Fibroblast of skin of scalp (primary cell): ENCODE measurements around the gene FAM181A.
A peak's percentile ranks its signal among the peaks of the same experiment; 100 is the strongest.

Experiments used
- DNase-seq: peaks from one replicate; pipeline ENCODE4 v3.0.0-alpha.2; 2013

The FAM181A gene

DNA sequence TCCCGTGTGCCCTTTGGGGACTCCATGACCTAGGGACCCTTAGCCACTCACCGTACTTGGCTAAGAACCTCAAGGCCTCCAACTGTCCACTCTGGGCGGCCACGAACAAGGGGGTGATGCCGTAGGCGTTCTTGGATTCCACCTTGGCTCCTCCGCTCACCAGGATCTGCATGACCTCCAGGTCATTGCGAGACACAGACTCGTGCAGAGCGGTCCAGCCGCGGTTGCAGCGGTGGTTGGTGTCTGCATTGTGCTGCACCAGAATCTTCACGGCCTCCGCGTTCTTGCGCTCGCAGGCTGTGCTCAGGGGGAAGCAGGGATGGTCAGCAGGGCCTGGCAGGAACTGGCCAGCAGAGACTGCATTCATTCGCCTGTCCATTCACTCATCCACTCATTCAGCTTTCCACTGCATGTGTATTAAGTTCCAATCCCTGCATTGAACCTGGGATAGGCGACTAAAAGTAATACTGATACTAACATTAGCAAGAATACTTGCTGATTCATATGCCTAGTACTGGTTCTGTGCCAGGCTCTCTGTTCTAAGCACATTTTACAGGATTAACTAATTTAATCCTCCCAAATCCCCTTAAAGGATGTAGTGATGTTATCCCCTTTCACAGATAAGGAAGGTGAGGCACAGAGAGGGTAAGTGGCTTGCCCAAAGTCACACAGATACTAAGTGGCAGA lies 23.9 kb downstream of the FAM181A start:
- no peak for DNase-seq

DNA sequence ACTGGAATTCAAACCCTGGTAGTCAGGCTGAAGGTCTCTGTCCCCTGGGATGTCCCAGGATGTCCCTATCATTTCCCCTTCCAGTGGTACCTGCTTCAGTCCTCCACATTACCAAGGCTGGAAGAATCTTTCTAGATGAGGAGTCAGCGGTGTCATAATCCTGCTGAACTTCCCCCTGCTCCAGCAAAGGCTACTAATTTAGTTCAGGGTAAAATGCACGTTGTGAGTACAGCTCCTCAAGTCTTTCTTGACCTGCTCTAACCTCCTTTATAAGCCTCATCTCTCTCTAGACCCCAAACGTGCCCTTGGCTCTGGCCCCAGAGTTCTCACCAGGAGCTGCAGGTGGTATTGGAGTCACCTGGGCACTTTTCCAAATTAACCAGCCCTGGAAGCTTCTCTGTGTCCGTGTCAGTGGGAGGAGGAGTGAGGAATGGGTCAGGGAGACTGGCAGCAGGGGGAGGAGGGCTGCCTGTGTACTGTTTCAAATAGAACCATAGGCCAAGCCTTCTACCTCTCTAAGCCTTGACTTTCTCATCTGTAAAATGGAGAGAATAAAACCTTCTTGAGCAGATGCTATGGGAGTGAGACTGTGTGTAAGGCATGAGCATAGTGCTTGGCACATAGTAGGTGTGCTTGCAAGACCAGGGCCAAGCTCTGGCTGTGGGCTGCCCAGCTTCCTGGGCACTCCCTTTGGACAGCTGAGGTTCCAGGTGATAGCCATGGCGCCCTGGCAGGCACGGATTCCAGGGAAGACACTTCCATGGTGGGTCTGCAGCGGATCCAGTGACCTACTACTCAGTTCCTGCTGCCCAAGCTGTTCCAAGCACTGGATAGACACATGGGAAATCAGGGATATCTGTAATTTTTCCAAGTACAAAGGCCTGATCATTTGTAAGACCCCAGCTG lies 24.7 kb downstream of the FAM181A start:
- no peak for DNase-seq

DNA sequence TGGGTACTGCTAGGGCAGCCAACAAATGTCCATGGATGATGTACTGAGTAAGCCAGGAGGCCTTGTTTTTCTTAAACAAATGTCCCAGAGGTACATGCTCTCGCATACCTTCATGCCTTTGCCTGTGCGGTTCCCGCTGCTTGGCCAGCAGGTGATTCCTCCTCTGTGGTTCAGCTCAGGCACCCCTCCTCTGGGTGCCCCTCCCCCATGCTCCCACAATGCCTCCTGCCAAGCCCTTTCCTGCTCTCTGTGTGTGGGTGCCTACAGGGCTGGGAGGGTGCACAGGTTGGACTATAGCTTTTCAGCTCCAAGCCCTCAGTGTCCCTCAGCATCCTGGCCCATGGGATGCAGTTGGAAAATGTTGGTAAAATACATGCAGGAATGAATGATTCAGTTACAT lies 25.7 kb downstream of the FAM181A start:
- no peak for DNase-seq

DNA sequence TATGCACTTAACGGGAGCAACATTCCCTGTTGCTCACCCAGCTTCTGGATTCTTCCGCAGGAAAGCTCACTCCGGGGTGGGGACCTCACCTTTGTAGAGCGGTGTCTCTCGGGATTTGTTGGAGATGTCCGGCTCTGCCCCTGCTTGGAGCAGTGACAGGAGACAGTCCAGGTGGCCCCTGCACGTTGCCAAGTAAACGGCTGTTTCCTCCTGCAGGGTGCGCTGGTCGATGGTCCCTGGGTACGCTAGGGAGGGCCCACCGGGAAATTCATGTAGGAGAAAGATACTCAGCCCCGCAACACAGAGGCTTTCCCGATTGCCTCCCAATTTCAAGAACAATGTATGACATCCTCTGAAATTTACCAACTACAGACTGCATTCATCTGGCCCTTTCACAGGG lies 26.1 kb downstream of the FAM181A start:
- DNase-seq: no peak

DNA sequence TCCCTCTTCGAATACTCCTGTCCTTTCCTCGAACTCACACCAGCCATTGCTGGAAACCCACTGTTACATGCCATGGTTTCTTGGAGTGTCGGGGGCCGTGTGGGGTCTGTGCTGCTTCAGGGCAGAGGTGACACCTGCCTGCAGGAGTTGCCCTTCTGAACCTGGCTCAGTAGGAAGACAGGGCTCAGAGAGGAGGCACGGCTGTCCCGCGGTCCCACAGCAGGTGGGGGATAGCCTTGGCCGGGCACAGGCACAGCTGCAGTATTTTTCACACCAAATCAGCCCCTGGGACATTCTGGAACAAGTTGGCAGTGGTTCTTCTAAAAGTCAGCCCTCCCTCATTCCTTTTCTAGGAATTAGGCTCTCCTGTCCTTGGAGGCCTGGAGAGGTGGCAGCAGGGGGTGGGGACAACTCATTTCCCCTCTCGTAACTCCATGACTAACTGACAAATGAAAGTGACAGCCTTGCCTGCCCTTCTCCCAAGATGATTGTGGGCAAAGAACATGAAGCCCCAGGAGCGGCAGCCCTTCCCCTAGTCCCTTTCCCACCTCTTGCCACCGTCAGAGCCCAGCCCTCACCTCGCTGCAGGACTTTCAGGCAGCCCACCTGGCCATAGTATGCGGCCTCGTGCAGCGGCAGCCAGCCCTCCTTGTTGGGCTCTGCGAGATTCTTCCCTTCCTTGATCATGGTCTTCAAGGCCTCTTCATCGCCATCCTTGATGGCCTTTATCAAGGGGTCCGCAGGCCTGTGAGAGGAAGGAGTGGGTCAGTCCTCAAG lies 26.8 kb downstream of the FAM181A start:
- DNase-seq: no peak

DNA sequence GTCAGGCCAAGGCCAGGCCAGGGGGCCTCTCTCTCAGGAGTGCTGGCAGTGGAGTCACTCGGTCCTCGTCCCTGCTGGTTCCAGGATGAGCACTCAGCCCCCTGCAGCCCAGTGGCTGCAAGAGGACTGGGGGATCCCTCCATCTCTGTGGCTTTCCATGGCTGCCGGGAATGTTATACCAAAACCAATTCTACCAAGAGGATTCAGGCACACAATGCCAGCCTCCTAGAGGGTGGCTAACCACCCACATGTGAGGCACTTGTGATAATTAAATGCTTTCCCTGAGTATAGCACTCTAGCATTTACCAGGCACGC lies 27.3 kb downstream of the FAM181A start:
- DNase-seq: no peak

DNA sequence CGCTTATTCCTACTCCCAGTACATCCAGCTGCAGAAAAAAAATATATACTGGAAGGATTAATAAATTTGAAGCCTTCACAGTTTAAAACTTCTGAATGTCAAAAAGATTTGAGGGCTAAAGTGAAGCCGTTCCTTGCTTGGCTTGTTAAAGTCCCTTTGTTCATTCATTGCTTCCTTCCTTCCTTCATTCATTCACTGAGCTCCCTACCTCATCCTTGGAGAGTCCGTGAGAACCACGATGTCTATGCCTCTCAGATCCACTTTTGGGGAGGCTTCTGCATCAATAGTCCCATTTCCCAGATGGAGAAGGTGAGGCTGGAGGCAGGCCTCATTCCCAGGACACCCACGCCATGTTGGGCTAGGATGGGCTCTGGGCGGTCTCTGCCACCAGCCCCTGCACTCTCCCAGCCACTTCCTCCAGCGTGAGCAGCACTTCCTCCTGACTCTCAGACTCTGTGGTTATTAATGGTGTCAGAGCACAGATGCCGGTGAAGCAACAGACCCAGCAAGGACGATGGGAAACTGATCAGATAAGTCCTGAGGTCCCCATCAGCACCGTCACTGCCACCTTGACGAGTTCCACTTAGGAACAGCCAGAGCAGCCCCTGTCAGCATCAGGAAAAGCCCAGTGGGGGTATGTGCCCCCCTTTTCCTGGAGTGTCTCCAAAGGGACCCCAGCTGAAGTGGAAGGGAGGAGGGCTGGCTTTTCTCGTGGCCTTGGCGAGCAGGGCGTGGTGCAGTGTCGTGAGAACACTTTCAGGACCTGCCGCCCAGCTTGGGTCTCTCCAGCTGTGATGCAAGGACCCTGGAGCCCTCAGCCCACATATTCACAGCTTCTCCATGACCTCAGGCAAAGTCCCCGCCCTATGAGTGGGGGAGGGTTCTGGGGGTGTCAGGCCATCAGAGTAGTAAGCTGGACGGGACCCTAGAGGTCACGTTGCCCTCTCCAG lies 28.0 kb downstream of the FAM181A start:
- no peak for DNase-seq

DNA sequence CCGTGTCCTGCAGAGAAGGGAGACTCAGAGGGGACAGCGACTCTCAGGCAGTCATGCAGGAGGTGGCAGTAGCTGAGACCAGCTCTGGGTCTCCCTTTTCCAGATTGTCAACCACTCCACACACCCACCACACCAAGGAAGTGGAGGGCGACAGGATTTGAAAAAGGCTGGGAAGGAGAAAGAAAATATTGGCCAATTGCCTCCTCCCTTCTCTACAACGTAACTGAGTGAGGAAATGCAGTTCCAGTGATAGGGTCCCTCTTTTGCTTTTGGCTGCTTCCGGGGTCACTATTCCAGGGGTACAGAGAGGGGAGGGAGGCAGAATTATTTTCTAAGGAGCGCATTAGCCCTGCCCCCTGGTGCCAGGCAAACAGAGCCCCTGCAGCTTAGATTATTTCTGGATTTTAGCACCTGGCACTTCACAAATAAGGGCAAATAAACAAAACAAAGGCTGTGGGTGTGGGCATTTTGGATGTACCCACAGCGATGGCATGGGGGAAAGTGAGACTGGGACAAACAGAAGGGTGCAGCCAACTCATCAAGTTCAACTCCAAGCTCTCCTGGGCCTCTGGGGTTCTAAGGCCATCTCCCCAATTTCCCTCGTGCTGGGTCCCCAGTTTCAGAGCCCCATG lies 28.8 kb downstream of the FAM181A start:
- DNase-seq: no peak

DNA sequence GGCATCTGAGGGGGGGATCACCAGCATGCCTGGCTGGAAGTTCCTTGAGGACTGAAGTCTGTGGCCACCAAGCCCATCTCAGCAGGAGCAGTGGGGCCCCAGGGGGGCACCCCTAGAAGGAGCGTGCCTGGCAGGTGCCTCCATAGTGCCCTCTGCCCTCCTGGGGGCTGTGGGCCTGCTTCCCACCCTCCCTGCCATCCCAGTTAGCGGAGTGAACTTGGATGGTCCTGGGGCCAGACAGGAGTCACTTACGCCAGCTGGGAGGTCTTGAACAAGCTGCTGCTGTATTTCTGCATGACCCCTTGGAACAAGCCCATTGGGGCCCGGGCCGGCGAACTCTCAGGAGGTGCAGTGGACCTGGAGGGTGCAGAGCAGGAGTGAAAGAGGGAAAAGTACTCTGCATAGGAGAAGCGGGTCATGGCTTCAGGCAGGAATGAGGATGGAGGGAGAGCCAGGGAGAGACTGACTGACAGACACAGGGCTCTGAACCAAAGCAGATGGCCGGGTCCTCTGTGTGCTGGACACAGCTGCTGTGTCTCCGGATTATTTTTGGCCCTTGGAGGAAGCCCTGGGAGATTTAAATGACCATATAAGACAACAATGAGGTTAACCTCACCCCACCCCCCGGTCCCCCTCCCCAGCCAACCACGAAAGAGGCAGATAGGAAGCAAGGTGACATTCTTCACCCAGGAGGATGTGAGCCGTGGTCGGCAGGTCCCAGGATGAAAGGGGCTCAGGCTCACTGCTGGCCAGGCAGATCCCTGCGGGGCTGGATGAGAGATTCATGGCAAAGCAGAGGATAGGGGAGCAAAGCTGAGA lies 29.6 kb downstream of the FAM181A start:
- DNase-seq: no peak

DNA sequence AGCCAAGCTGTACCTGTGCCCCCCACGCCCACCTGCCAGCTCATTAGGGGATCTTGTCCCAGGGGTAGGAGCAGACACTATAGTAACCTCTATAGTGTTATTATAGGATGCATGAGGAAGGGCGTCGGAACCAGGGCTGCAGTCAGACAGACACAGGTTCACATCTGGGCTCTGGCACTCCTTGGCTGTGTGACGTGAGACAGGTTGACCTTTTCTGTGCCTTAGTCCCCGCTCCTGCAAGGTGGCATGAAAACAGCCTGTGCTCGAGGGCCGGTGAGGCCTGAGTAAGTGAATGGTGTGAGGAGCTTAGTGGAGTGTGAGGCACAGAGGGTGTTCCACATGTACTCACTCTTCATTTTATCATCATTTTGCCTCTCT lies 30.2 kb downstream of the FAM181A start:
- no peak for DNase-seq

DNA sequence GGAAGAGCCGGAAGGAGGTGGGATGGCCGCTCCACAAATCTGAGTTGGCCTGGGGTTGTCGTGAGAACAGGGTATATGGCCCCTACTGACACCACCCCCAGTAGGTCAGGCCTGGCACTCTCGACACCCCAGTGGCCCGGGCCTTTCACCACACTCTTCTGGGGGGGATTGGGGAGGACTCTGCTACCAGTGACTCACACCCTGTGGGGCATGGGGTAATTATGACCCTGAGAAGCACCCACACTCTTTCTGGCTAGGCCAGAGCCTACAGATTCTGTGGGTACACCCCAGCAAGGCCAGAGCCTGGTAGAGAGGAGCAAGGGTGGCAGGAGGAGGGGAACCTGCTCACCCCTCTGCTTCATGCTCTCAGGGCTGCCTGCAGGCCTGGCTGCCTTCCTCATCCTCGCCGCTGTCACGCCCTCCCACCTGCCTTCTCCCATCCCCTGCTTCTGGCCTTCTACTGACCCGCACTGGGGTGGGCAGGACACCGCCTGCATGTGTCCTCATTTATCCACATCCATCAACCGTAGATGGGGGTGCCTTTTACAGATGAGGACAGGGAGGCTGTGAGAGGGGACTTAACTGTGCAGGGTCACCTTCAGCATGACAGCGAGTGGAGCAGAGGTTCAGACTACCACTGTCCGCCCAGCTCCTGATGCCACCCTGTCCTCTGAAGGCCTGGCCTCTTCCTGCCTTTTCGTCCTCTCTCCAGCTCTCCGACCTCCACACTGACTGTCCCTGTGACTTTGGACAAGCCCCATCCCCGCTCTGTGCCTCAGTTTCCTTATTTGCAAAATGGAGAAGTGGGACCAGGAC lies 30.8 kb downstream of the FAM181A start:
- no peak for DNase-seq

DNA sequence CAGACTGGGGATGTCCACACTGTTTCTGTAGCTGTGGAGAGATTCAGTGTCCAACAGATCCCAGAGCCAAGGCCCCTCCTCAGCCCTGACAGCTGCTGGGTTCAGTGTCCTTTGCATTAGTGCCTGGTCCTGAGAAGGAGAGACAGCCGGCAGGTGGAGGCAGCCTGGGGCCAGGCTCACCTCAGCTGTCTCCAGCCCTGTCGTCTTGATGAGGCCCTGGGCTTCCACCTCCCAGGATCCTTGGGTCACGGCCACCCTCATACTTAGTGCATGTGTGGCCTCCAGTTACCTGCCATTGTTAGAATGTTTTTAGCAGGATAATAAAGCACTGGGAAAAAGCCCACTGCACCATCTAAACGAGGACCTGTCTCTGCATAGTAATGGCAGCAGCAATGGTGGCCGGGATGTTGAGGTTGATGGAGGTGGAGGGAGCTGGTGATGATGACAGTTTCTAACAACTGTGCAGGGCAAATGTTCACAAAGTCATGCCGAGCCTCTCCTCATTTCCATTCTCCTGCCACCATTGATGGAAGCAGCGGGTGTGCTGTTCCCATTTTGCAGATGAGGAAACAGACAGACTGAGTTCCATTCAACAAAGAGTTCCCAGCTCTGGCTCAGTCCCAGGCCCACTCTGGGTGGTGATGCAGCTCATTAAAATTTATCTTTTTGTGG lies 31.6 kb downstream of the FAM181A start:
- DNase-seq: no peak

DNA sequence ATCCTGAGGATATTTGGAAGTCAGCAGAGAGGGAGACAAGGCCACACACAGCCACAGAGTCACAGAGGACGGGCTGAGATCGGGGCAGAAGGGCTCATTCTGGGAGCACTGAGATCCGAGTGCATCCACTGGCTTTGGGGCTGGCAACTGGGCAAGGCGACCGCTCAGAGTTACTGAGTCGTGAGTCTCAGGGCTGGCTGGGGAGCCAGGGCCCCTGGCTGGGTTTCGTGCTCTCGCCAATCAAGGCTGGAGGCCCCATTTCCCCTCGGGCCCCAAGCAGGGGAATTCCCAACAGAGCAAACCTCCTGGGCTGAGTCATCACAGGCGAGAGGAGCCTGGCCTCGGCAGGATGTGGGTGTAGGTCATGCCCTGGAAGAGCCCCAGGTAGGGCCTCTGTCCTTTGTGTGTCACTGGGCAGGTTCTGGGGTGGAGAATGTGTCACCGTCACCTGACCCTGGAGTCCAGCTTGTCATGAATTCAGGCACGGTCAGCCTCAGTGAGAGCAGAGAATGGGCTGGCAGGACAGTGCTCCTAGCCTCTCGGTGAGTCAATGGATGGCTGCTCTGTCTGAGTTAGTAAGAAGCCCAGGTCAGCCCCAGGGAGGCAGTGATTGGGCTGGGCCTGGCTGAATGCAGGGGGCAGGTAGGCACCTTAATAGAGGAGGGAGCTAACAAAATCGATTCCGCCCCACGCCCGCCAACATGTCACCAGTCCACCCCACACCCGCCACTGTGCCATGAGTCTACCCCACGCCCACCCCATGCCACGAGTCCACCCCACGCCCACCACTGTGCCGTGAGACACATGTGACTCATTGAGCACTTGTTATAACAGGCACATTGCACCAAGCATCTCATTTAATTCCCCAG lies 32.3 kb downstream of the FAM181A start:
- peak; percentile 79 for DNase-seq

DNA sequence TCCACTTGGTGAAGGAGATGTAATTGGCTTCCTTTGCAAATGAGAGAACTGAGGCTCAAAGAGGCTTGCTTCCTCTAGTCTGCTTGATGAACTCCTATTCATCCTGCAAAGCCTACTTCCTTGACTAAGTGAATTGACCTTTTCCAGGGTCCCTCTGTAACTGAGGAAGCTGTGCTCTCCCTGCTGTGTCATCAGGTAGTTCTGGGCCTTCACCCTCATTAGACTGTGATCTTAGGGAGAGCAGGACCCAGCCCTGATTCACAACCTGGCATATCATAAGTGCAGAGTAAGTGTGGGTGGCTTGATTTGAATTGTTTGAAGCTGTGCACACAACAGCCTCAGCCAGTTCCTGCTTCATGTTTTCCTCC lies 32.9 kb downstream of the FAM181A start:
- no peak for DNase-seq

DNA sequence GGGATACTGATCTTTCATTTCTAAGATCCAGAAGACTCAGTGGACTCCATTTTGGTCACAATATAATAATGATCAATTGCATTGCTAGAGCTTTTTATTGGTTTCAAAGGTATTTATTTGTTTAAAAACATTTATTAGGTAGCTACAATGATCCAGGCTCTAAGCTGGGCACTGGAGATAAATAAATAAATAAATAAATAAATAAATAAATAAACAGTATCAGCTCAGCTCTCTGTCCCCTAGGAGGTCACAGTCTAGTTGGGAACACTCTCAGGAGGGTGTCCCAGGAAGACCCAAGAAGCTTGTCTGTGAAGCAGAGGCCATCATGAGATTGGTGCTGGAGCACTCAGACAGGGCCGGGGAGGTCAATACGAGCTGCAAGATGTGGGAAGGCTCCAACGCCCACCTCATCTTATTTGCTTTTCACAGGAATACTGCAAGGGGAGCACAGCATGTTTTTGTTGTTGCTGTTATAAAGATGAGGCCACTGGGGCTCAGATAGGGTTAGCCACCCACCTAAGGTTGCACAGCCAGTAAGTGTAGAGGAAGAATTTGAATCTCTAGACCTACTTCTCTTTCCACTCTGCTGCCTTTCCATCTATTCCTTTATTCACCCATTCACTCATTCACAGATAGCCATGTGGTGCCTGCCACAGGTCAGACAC lies 33.8 kb downstream of the FAM181A start:
- DNase-seq: no peak

DNA sequence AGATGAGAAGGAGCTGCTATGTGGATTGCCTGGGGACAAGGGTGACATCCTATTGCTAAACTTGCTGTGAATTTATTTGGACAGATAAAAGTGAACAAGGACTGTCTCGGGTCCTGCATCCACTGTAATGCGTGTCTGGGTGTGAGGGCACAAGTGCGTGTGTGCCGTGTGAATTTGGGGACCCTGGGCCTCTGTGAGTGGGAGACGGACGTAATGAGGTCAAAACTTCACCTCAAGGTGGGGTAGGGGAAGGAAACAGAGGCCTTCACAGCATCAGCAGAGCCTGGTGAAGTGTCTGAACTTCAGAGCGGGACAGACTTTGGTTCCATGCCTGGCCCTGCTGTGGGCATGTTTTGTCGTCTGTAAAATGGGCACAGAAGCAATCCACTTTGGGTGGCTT lies 34.5 kb downstream of the FAM181A start:
- DNase-seq: no peak

DNA sequence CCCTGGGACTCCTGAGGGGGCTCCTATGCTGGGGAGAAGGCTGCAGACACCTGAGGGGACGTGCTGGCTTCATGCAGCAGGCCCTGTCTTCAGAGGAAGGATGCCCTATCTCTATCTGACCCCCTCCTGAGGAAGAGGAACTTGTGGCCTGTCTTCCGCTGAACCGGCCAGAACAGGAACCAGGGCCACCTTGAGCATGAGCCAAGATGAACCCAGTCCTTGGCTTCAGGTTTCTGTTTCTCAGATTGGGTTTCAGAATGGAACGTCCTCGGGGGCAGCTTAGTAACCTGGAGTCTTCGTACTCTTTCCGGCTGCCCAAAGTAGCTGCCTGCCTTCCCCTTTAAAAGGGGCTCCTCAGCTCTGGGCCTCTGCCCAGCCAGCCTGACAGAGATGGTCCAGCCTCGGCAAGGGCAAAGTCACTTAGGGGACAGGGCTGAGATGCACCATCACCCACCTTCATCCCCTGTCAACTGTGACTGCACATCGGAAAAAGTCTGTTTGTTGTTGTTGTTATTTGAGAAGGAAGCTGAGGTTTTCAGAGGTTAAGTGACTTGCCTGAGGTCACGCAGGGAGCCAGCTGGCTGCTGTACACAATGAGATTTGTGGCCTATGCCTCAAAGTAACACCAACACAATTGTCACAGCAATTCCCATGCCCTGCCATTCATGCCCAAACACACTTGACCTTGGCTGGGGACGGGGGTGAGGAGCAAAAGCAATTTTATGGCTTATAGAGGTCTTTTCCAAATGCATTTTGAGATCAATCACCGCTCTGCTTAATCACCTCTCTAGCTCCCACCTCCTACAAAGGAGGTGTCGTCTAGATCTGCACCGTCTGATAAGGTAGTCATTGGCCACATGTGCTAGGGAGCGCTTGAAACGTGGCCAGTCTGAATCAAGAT lies 35.8 kb downstream of the FAM181A start:
- DNase-seq: no peak
